ENCODE data around the gene MEPCE. TPM values are rescaled to one million over a fixed set of nuclear protein-coding genes. Genes with fewer than 3 reads are reported as not detected.

The MEPCE gene
- total and polyA plus RNA-seq, 2 of the 8 experiments (the other 6 are each of a cell fraction or from before 2014, with no cell fraction given), result 22.8 to 48.8 TPM

DNA sequence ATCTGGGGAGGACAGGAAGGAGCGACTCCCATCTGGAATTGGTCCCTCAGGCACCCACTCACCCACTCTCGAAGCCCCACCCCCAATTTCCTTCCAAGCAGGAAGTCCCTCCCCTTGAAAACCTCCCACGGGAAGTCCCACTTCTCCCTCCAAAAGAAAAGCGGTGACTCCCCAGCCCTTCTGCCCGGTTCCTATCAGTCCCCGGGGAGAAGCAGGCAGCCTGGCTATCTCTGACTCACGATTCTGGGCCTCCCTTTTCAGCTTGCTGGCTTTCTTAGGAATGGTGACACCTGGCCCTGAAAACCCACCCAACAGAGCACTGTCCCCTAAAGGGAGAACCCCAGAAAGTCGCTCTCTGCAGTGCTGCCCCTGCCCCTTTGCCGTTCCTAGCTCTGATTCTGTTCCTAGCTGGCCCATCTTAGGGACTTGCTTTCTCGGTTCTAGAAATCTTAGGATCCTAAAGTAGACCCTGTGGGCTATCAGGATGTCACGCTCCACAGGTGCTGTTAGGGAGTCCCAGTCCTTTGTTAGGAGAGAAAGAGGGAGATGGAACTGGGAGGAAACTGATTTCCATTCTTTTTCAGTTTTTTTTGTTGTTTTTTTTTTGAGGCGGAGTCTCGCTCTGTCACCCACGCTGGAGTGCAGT lies 43.3 kb downstream of the MEPCE start:
- Histone ChIP-seq H2BK15ac (ENCODE audit: low read length) (no peak overlapping the region), H3K27ac (ENCODE audit: low read depth, low read length) (no peak overlapping the region), H4K8ac (ENCODE audit: extremely low read depth, insufficient read depth, low read length) (no peak overlapping the region; the same call in 1 of the 2 replicates), H3K27me3 (replicated peaks in 1 of 4; ENCODE audit: control insufficient read depth in 3 of 4, extremely low read depth in 1 of 4, insufficient read depth in 3 of 4, low read length in 3 of 4) (no peaks in the 10 kb centered on the region), H2BK5ac (ENCODE audit: low read depth, low read length) (no peak overlapping the region), H2AK5ac (ENCODE audit: low read depth, low read length) (no peak overlapping the region), H3K56ac (replicated peaks; ENCODE audit: insufficient read length, low read depth, low read length) (no peak overlapping the region), H3K9me3 (ENCODE audit: insufficient read depth in 2 of 2, low read depth in 1 of 2, low read length in 1 of 2) (no peaks in the 10 kb centered on the region), H3K4me1 (replicated peaks in 1 of 4; ENCODE audit: control insufficient read depth in 3 of 4, insufficient read depth in 4 of 4, low read length in 3 of 4) (peaks cover 0 to 23% (median 9%) of the 10 kb centered on the region in 4 experiments; a peak in 6 of 7 replicates), H3K23ac (ENCODE audit: insufficient read length) (no peak overlapping the region), H3K4ac (replicated peaks; ENCODE audit: insufficient read length, low read depth, low read length) (no peak overlapping the region), H3K79me2 (ENCODE audit: control insufficient read depth in 1 of 2, insufficient read depth in 2 of 2, low read length in 2 of 2) (no peaks in the 10 kb centered on the region), H3K14ac (ENCODE audit: insufficient read length) (no peak overlapping the region), H2BK120ac (replicated peaks; ENCODE audit: low read depth, low read length) (no peak overlapping the region), H4K91ac (replicated peaks; ENCODE audit: insufficient read length, low read length) (no peak overlapping the region), H3K18ac (ENCODE audit: extremely low read depth, low read length) (no peak overlapping the region; the same call in 1 of the 2 replicates), H4K20me1 (replicated peaks in 1 of 2; ENCODE audit: control insufficient read depth in 1 of 2, insufficient read depth in 2 of 2, low read length in 2 of 2) (no peaks in the 10 kb centered on the region), H3K36me3 (ENCODE audit: control insufficient read depth in 2 of 4, insufficient read depth in 4 of 4, low read length in 3 of 4) (peaks cover 0 to 3% (median 0%) of the 10 kb centered on the region in 4 experiments; a peak in 1 of 8 replicates), H4K5ac (ENCODE audit: insufficient read length, low read depth, low read length) (no peak overlapping the region), H3K79me1 (ENCODE audit: low read depth, low read length) (no peaks in the 10 kb centered on the region; the same call in 1 of the 2 replicates), H3K4me2 (ENCODE audit: insufficient read depth in 1 of 2, low read depth in 2 of 2, low read length in 2 of 2) (no peak overlapping the region), H3K4me3 (ENCODE audit: extremely low read depth in 1 of 4, insufficient read depth in 2 of 4, low read depth in 3 of 4, low read length in 4 of 4) (no peak overlapping the region), H2BK12ac (ENCODE audit: low read depth, low read length) (no peak overlapping the region), H2BK20ac (ENCODE audit: low read length) (no peak overlapping the region), H3K23me2 (ENCODE audit: low read depth, low read length) (no peaks in the 10 kb centered on the region; the same call in 1 of the 2 replicates), H3K9ac (replicated peaks in 1 of 4; ENCODE audit: extremely low read depth in 1 of 4, low read depth in 3 of 4, low read length in 3 of 4) (no peak overlapping the region), H2AFZ (ENCODE audit: low read length) (no peak overlapping the region)
- FAIRE-seq (no peak), DNase-seq (ENCODE audit: low read depth in 1 of 2, low spot score in 2 of 2) (no peak)
- ChIA-PET POLR2A (ENCODE audit: partially characterized antibody) (interaction anchor here (1.2 kb wide), 2 partner anchors 12 to 112 kb away, joined by 3 to 4 read pairs; no protein-coding TSS in a partner anchor), CTCF (ENCODE audit: partially characterized antibody) (interaction anchor here (1.4 to 11.3 kb wide), 4 partner anchors 7 to 86 kb away, joined by 4 to 152 read pairs (median 6); partner anchors contain the start of gene SPACDR)
- WGBS, 2 experiments (ENCODE audit: extremely low coverage in 1 of 2, insufficient coverage in 1 of 2, insufficient read length in 1 of 2, insufficient replicate concordance in 2 of 2, low coverage in 1 of 2, low lambda C conversion rate in 2 of 2, missing lambda C conversion rate in 1 of 2), result 85% methylated on average over 14 of the region's 14 CpGs; no CpG with 5 or more reads in 1 of the 2 experiments
- no peak for TF ChIP-seq CBX8 (IDR thresholded peaks at IDR 0.05; ENCODE audit: borderline replicate concordance, low read depth, low read length)

Data from H1 (cell line).